Heart right ventricle (tissue), 16 donors: Measurements from ENCODE around the gene MGA. TPM values are rescaled to one million over a fixed set of nuclear protein-coding genes. Genes with fewer than 3 reads are reported as not detected.
A peak's percentile ranks its signal among the peaks of the same experiment; 100 is the strongest.

ENCODE experiments used
- ATAC-seq, 8 donors: fragments of 200-7000 bp; cut with Tn5 transposase; one replicate each; pipeline ENCODE4 v1.9.1; 2020; ENCODE audit warnings: mild to moderate bottlenecking in 8 of 8, moderate library complexity in 8 of 8, moderate number of reproducible peaks in 1 of 8
- DNase-seq, 2 donors: peaks; one replicate each; pipeline ENCODE4 v3.0.0-alpha.2; 2020
- H3K27ac ChIP-seq, 10 donors: fragments of 200-600 bp; sonication (generic) in 2 of 10; one replicate each; pipeline versions ENCODE4 v1.5.0 to v1.8.0; 2020 to 2022; ENCODE audit warnings: mild to moderate bottlenecking in 3 of 10
- H3K27me3 ChIP-seq, 7 donors: fragments of 200-600 bp; one replicate each; pipeline ENCODE4 v1.8.0; 2021 to 2022; ENCODE audit warnings: mild to moderate bottlenecking in 2 of 7
- H3K36me3 ChIP-seq, 9 donors: fragments of 200-600 bp; sonication (generic) in 1 of 9; one replicate each; pipeline versions ENCODE4 v1.5.0 to v1.8.0; 2020 to 2022; ENCODE audit warnings: mild to moderate bottlenecking in 2 of 9
- H3K4me1 ChIP-seq, 9 donors: fragments of 200-600 bp; sonication (generic) in 1 of 9; one replicate each; pipeline versions ENCODE4 v1.5.0 to v1.8.0; 2020 to 2022; ENCODE audit warnings: mild to moderate bottlenecking in 4 of 9
- H3K4me3 ChIP-seq, 10 donors: fragments of 200-600 bp; sonication (generic) in 2 of 10; one replicate each; pipeline versions ENCODE4 v1.5.0 to v1.8.0; 2020 to 2022; ENCODE audit warnings: mild to moderate bottlenecking in 7 of 10, moderate library complexity in 2 of 10
- H3K9me3 ChIP-seq, 11 donors: fragments of 200-600 bp in 10 of 11; sonication (generic) in 2 of 11; one replicate each; pipeline versions ENCODE4 v1.5.0 to v1.8.0; 2013 to 2022; ENCODE audit warnings: mild to moderate bottlenecking in 2 of 11, control low read depth in 1 of 11, moderate library complexity in 1 of 11
- CTCF ChIP-seq, 9 donors: fragments of 200-600 bp; sonication (generic) in 2 of 9; IDR thresholded peaks; one replicate each; pipeline versions ENCODE4 v1.5.0 to v1.8.0; 2021 to 2022; ENCODE audit warnings: antibody characterized with exemption in 9 of 9, mild to moderate bottlenecking in 5 of 9, moderate library complexity in 1 of 9
- WGBS, 2 donors: extraction: QIAGEN DNeasy Blood & Tissue Kit; methylation state at CpG; one replicate each; pipeline ENCODE4 v1.1.7; 2013; ENCODE audit warnings: inconsistent platforms in 1 of 2; 5-methylcytosine and 5-hydroxymethylcytosine counted together
- intact Hi-C, 10 donors: fragments of 100-400 bp; cut with DNase I; formaldehyde crosslinking; loops; one replicate each; pipeline versions ENCODE4 v1.11.1 to v1.14.2; 2022
- polyA plus RNA-seq, 2 donors: library from polyadenylated mRNA; stranded (reverse); fragments of 200-250 nt; gene quantifications; one replicate each; pipeline ENCODE4 v1.2.3, GENCODE V29; 2013
- total RNA-seq, 10 donors: library from RNA; stranded (reverse); fragmentation: NEBNext Ultra II Directional in 3 of 10; extraction: Animal tissue kit (Norgen Biotek cat#: 25700) in 3 of 10; gene quantifications; one replicate each; pipeline versions ENCODE4 v1.2.1 to v1.2.4, GENCODE V29; 2021 to 2023
- donor health status: Arrhythmogenic right ventricular cardiomyopathy.
- donor health status: ischemic (EF 13 %, LVEDD 7.1; RV severe dilation, severe dysfunction).
- donor health status: healthy with polysubstance abuse.
- donor health status: DM: no; HTN: yes; CAD: no.
- donor health status: DM: no; HTN: no; CAD: no.
- donor health status: ischemic (EF 25% LVEDD 6.9; RV normal size, moderate dysfunction).
- donor health status: ischemic (EF 25% LVEDD 5.7; RV mildly dilated, moderate dysfunction).
- donor health status: healthy.
- donor health status: DM: yes; HTN: yes; CAD: no.
- donor health status: Ischemic cardiomyopathy.
- donor health status: ischemic (EF 35%, LVEDD 5.7; RV mildly dilated, moderate dysfunction).
- donor health status: nonischemic (EF 11% LVEDD 7.7; RV severe dilation, severe dysfunction).
- donor health status: DM: yes; HTN: yes; CAD: no.
- donor health status: PGD.
- donor health status: ischemic (EF 29% LVEDD 5.4; RV normal size, mild dysfunction).
- donor health status: nonischemic (EF 23%, LVEDD 6.1; RV moderate dilation, normal function).

Gene MGA
- total and polyA plus RNA-seq, 12 donors: 1.6 to 45.3 (median 34.4) TPM

DNA sequence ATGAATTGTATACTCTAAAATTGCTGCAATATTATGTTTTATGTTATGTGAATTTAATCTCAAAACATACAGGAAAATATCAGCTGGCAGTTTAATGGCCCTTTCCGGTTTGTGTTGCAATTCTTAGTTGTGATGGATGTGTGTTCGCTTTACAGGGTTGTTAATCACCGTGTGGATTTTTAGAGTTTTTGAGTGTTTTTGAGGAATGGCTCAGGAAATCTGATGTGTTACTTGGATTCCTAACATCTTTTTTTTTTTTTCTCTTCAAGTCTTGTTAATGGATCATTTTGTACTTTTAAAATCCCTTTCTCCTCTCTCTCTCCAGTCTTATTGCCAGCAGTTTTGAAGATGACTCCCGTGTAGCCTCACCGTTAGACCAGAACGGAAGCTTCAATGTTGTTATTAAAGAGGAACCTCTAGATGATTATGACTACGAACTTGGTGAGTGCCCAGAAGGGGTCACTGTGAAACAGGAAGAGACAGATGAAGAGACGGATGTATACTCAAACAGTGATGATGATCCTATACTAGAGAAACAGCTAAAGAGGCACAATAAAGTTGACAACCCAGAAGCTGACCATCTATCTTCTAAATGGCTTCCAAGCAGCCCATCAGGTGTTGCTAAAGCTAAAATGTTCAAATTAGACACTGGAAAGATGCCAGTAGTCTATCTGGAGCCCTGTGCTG lies 35.7 kb downstream of the MGA start:
- H3K36me3 ChIP-seq: peaks cover 0 to 40% (median 11%) of the 10 kb centered on the region in 9 donors
- H3K4me1 ChIP-seq: peaks cover 0 to 33% (median 19%) of the 10 kb centered on the region in 9 donors
- peak in 4 of 9 donors; percentile 33 to 47 (median 44) for TF ChIP-seq CTCF (IDR thresholded peaks at IDR 0.05)
- no peaks in the 10 kb centered on the region for H3K27me3 ChIP-seq
- H3K4me3 ChIP-seq: no peak overlapping the region
- H3K27ac ChIP-seq: peak overlapping the region in 1 of 10 donors; percentile 24
- intact Hi-C loops: loop anchor here in 1 of 10 donors (10.0 kb wide), 1 partner anchor 119 kb away; no protein-coding TSS in a partner anchor
- WGBS, 2 donors: 52 to 57% methylated on average over 8 of the region's 8 CpGs
- no peaks in the 10 kb centered on the region for H3K9me3 ChIP-seq
- peak in 1 of 2 donors; percentile 13 for DNase-seq
- peak in 5 of 8 donors; percentile 53 to 67 (median 64) for ATAC-seq

- DNase-seq (no peak), ATAC-seq (no peak)
- intact Hi-C loops: loop anchor here in 1 of 10 donors (10.0 kb wide), 1 partner anchor 116 kb away; no protein-coding TSS in a partner anchor
- Histone ChIP-seq H3K9me3 (no peaks in the 10 kb centered on the region), H3K4me1 (peaks cover 0 to 17% (median 12%) of the 10 kb centered on the region in 9 donors), H3K36me3 (peaks cover 0 to 60% (median 11%) of the 10 kb centered on the region in 9 donors), H3K27me3 (no peaks in the 10 kb centered on the region), H3K4me3 (no peak overlapping the region), H3K27ac (no peak overlapping the region)
- TF ChIP-seq CTCF (IDR thresholded peaks at IDR 0.05): no peak
- 98 to 100% methylated on average over 2 of the region's 2 CpGs for WGBS, 2 donors
These were observed 38.6 kb downstream of the MGA start for GRCh38 chr15:41698779-41699178.

GRCh38 chr15:41703120-41703519 lies 42.9 kb downstream of the MGA start:
- no peak for TF ChIP-seq CTCF (IDR thresholded peaks at IDR 0.05)

GRCh38 chr15:41713047-41713446 lies 52.8 kb downstream of the MGA start:
- intact Hi-C loops: no loop called here
- Histone ChIP-seq H3K9me3 (no peaks in the 10 kb centered on the region), H3K27ac (no peak overlapping the region), H3K4me1 (peaks cover 0 to 15% (median 6%) of the 10 kb centered on the region in 9 donors), H3K27me3 (no peaks in the 10 kb centered on the region), H3K36me3 (peaks cover 0 to 72% (median 27%) of the 10 kb centered on the region in 9 donors), H3K4me3 (no peak overlapping the region)
- 37 to 42% methylated on average over 6 of the region's 6 CpGs for WGBS, 2 donors
- ATAC-seq: peak in 6 of 8 donors; percentile 20 to 74 (median 54)
- TF ChIP-seq CTCF (IDR thresholded peaks at IDR 0.05): no peak
- peak; percentile 22 to 55 for DNase-seq

More at GRCh38 chr15:41703120-41703519, 42.9 kb downstream of the MGA start:
- Histone ChIP-seq H3K36me3 (peaks cover 0 to 73% (median 10%) of the 10 kb centered on the region in 9 donors), H3K27ac (no peak overlapping the region), H3K4me3 (no peak overlapping the region), H3K9me3 (no peaks in the 10 kb centered on the region), H3K27me3 (no peaks in the 10 kb centered on the region), H3K4me1 (no peaks in the 10 kb centered on the region)
- DNase-seq: no peak
- intact Hi-C loops: loop anchor here in 1 of 10 donors (5.0 kb wide), 1 partner anchor 211 kb away; the partner anchor contains the start of gene ITPKA
- no peak for ATAC-seq
